HG02943 (cell line): ENCODE data around the gene BICRA.

ENCODE experiments used
- ATAC-seq: cut with Tn5 transposase; IDR thresholded peaks from one replicate; pipeline ENCODE4 v1.9.1; 2021; ENCODE audit warnings: mild to moderate bottlenecking, low read depth, moderate library complexity; ENCODE audit not compliant: unreplicated experiment

BICRA gene

DNA sequence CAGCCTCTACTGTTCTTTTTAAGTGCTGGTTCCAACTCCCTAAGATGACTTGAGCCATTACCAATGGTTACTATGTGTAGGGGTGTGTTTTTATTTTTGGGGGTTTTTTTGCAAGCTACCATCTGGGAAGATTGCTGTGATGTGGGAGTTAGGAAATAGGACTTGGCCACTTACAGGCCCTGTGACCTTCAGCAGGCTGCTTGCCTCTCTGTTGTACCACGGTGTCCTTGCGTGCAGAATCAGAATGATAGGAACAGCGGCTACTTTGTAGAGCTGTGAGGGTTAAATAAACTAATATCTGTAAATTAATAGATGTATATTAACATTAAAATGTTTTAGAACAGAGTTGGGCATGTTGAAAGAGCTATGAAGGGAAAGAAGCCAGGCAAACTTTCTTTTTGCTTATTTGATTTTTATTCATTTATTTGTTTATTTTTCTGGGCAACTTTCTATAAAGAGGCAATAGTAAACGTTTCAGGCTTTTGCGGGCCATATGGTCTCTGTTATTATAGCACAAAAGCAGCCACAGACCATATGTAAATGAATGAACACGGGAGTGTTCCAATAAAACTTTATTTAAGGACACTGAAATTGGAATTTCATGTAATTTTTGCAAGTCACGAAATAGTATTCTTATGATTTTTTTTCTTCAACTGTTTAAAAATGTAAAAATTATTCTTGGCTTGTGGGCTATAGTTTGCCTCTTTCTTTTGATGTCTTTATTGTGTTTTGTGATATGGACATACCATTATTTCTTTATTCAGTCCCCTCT lies 77.9 kb downstream of the BICRA start:
- ATAC-seq: no peak

DNA sequence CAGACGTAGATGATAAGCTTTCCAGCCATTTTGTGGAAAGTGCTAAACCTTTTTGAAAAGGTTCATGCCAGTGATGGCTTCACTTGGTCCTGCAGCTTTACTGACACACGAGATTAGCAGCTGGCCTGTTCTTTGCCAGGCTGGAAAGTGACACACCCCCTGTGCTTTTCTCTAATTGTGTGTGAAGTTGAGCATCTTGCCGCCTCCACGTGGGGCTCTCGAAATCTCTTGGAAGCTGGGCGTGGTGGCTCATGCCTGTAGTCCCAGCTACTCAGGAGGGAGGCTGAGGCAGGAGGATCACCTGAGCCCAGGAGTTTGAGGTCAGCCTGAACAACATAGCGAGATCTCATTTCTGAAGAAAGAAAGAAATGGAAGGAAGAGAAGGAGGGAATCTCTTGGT lies 79.0 kb downstream of the BICRA start:
- no peak for ATAC-seq

DNA sequence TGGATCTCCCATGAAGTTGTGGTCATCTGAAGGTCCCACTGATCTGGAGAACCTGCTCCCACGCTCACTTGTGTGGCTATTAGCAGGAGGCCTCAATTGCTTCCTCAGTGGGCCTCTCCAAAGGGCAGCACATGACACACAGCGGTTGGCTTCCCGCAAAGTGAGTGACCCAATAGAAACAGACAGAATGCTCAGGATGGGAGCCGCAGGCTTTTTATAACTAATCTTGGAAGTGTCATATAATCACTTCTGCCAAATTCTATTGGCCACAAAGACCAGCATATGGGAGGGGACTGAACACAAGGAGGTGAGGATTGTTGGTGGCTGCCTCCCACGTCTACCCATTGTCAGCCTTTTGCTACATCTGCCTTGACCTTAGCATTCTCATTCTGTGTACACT lies 82.2 kb downstream of the BICRA start:
- no peak for ATAC-seq

DNA sequence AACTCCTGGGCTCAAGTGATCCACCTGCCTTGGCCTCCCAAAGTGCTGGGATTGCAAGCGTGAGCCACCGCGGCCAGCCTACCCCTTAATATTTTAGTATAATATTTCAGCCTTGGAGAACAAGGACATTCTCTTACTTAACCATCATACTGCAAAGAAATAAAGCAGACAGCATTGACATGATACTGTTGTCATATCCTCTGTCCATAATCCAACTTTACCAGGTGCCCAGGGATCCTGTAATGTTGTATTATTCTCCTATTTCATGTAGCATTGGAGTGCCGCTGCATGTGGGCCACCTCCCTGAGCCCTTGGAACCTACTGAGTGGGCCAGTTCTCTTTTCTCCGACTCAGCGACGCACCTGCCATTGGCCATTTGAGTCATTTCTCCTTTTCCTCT lies 82.8 kb downstream of the BICRA start:
- ATAC-seq: no peak

DNA sequence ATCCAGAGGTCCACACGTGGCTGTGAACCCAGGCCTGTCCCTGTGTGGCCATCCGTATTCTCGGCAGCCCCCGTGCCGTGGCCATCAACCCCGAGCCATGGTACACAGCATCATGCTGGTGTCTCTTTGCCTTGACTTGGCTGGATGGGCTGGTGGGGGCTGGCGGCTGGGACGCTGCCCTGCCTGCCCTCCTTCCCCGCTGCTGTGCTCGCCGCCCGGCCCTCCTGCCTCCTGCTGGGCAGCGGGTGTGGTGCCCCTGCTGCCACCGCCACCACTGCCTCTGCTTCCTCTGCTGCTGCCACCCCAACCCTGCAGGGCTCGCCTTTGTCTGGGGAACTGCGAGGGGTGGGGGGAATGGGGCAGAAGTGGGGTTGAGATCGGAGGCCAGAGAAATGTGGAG lies 84.6 kb downstream of the BICRA start:
- ATAC-seq: no peak

DNA sequence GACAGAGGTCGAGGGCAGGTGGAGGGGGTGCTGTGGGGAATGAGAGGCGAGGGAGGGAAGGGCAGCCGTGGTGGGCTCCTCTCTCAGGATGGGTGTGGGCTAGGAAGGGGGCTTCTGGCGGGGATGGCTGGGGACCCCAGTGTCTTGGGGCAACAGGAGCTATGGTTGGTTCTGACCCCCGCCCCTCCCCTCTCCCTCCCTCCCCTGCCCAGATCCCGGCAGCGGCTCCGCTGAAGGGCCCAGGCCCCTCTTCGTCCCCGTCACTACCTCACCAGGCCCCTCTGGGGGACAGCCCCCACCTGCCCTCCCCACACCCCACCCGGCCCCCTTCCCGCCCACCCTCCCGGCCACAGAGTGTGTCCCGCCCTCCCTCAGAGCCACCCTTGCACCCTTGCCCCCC lies 85.0 kb downstream of the BICRA start:
- ATAC-seq: no peak

DNA sequence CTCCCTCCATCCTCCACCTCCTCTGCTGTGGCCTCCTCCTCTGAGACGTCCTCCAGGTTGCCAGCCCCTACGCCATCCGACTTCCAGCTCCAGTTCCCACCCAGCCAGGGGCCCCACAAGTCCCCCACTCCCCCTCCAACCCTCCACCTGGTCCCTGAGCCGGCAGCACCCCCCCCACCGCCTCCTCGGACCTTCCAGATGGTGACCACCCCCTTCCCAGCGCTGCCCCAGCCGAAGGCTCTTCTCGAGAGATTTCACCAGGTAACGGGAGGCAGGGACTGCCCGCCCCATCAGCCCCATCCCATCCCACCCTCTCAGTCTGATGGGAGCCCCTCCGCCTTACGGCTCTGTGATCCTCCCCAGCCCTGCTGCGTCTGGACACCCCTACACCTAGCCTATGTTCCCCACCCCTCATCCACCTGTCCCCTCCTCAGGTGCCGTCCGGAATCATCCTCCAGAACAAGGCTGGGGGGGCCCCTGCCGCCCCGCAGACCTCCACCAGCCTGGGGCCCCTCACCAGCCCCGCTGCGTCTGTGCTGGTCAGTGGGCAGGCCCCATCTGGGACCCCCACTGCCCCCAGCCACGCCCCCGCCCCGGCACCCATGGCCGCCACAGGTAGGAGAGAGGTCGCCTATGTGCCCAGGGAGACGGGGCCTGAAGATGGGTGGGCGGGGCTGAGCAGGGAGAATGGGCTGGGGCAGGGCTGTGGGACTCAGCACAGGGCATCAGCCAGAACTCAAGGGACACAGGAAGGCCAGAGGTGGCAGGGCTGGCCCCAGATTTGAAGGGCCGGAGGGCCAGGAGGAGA lies 85.7 kb downstream of the BICRA start:
- no peak for ATAC-seq

DNA sequence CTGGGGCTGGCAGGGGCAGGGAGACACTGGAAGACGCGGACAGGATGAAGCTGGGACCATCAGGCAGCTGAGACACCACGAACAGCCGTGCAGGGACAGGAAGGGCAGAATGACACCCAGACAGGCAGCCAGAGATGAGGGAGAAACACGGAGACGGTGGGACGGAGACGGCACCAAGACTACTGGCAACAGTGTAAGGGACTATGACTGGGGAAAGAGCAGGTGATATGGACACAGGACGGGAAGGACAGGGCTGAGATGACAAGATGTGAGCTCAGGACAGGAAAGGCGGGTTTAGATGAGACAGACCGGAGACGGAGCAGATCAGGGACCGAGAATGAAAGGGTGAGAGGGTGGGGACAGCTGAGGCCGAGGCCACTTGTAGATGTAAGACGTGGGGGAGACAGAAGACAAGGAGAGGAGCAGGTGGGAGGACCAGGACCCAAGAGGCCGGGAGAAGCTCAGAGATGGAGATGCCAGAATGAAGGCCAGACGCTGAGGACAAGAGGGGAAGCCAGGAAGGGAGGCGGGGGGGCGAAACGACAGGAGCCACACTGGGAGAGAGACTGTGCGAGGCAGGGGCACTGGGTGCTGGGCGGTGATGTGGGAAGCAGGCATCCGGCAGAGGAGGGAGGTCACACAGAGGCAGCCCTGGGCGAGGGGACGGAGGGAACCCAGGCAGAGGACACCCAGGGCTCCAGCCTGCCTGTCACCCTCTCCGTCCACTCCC lies 86.8 kb downstream of the BICRA start:
- no peak for ATAC-seq

DNA sequence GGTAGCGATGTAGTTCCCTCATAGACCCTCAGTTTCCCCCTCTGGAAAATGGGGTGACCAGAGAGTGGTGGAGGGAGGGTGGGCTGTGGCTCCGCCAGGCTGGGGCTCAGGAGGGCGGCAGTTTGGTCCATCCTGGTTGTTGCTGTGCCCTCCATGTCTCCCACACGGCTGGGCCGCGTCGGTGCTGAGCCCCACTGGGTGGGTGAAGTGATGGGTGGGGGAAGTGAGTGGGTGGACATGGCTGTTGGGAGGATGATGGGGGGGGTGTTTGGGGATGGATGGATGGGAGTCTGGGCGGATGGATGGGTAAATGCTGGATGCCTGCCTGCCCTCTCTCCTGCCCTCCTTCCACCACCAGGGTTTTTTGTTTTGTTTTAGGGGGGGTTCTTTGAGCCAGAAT lies 87.7 kb downstream of the BICRA start:
- no peak for ATAC-seq

DNA sequence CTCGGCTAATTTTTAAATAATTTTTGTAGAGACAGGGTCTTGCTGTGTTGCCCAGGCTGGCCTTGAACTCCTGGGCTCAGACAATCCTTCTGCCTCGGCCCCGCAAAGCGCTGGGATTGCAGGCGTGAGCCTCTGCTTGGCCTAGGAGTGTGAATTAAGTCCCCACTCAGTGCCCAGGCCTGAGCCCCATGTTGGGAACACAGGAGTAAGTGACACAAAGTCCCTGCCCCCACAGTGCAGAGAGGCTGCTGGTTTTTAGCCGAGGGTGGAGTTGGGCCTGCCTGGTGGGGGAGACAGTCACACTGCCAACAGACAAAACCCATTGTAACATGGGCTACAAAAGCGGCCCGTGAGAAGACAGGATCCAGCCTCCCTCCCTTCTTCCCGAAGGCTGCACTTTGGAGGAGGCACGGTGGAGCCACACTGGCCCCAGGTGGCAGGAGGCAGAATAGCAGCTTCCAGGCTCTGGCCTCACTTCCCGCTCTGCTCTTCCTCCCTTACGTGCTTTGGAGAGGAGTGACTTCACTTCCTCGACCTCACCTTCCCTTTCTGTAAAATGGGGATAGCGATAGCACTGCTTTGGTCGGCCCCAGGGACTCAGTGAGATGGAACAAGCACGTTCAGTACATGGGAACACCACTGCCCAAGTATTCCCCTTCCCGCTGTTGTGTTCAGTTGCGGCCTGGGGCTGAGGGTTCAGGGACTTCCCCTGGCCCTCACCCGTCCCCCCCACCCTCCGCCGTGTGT lies 89.1 kb downstream of the BICRA start:
- no peak for ATAC-seq

DNA sequence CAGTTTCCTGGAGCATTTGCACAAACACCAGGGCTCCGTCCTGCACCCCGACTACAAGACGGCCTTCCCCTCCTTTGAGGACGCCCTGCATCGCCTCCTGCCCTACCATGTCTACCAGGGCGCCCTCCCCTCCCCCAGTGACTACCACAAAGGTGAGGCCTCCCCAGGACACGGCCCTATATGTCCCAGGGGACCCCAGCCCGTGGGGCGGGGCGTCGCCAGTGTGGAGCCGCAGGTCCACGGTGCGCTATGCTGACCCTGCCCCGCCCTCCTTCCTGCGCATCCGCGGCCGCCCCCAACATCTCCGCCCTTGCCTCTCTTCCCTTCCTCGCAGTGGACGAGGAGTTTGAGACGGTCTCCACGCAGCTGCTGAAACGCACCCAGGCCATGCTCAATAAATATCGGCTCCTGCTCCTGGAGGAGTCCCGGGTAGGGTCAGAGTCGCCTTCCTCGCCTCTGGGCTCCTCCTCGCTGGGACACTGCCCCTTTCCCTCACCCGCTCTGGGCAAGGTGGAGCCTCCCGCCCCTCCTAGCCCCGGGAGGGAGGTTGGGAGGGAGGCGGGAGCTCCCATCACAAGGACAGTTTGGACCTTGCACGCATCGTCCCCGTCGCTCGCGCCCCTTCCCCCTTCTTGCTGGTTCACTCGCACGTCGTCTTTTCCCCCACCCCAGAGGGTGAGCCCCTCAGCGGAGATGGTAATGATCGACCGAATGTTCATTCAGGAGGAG lies 89.9 kb downstream of the BICRA start:
- no peak for ATAC-seq

DNA sequence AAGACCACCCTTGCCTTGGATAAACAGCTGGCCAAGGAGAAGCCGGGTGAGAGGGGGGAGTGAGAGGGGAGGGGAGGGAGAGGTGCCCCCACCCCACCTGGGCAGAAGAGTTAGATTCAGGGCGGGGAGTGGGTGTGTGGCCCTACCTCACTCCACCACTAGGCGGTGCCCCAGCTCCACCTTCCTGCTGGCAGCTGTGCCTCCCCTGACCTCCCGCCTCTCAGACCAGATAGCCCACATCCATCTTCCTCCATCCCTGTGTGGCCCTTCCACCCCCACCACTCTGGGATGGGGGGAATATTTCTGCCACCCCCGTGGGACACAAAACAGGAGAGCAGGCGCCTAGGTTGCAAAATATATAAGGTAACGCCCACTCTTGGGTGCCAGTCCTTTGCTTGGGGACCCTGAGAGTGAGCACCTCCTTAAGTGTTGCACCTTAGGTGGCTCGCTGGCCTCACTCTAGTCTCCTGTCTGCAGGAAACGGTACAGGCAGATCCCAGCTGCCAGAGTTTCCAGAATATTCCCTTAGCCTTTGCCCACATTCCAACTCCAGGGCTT lies 90.5 kb downstream of the BICRA start:
- ATAC-seq: no peak

DNA sequence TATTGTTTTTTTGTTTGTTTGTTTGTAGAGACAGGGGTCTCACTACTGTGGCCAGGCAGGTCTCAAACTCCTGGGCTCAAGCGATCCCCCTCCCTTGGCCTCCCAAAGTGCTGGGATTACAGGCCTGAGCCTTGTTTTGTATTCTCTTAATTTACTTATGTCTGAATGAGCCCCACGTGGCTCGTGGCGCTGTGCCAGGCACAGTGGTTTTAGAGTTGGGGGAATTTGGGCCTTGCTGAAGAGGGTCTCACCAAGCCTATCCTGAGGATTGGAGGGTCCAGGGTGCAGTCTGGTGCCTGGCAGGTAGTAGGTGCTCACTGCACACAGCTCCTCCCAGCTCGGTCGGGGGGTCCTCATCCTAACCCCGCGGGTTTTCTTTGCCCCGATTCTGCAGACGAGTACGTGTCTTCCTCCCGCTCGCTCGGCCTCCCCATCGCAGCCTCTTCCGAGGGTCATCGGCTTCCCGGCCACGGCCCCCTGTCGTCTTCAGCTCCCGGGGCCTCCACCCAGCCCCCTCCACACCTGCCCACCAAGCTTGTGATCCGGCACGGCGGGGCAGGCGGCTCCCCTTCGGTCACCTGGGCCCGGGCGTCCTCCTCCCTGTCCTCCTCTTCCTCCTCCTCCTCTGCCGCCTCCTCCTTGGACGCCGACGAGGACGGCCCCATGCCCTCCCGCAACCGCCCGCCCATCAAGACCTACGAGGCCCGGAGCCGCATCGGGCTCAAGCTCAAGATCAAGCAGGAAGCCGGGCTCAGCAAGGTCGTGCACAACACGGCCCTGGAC lies 92.2 kb downstream of the BICRA start:
- no peak for ATAC-seq

DNA sequence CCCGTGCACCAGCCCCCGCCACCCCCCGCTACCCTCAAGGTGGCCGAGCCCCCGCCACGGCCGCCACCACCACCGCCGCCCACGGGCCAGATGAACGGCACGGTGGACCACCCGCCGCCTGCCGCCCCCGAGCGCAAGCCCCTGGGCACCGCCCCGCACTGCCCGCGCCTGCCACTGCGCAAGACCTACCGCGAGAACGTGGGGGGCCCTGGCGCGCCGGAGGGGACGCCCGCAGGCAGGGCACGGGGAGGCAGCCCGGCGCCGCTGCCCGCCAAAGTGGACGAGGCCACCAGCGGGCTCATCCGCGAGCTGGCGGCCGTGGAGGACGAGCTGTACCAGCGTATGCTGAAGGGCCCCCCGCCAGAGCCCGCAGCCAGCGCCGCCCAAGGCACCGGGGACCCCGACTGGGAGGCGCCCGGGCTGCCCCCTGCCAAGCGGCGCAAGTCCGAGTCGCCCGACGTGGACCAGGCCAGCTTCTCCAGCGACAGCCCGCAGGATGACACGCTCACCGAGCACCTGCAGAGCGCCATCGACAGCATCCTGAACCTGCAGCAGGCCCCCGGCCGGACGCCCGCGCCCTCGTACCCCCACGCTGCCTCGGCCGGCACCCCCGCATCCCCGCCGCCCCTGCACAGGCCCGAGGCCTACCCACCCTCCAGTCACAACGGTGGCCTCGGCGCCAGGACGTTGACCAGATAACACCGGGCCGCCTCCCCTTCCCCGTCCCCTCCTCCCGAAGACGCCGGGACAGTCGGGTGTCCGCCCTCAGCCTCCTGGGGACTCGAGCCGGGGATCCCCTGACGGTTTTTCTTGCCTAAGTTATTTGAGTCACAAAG lies 93.0 kb downstream of the BICRA start:
- ATAC-seq: no peak

DNA sequence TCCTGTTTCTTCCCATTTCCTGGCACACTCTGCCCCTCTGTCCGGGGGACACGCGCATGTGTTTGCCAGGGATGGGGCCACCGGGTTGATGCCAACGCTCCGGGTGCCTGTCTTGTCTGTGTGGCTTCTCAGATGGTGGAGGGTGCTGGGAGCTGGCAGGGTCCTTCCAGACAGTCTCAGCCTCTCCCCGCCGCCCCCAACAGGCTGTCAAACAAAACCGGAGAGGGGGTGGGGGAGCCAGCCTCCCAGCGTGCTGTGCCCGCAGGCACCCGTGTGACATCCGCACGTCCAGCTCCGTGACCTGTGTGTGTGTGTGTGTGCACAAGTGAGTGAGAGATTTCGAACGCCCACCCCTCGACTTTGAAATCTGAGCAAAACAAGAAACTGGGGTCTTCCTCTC lies 93.7 kb downstream of the BICRA start:
- no peak for ATAC-seq

DNA sequence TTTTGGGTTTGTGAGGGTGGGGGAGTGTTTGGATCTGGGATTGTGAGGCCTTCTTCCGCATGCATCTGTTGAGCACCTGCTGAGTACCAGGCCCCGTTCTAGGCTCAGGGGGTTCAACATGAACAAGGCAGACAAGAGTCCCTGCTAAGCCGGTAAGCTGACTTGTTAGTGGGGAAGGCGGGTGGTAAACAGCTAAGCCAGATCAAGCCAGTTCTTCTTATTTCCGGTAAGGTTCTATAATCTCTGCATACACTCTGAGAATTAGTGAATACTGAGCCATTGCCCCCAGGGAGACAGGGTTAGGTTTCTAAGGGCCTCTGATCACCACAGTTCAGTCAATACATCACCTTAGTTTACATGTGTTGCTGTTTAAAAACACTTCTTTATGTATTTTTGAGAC lies 94.4 kb downstream of the BICRA start:
- ATAC-seq: no peak

DNA sequence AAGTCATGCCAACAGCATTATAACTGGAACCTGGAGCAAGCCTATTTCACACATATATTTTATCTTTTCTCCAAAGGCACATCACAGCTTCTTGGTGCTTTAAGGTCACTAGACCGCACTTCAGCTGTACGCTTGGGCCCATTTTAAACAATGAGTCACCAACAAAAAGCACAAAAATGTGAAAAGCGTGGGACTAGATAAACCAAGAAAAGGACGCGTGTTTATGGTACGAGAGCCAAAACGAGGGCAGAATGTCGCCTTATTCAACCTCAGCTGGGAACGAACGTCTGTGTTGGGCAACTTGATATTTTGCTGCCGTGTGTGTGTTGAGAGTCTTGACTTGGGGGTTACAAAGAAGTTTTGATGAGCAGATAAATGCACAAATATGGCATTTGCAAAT lies 95.1 kb downstream of the BICRA start:
- no peak for ATAC-seq

DNA sequence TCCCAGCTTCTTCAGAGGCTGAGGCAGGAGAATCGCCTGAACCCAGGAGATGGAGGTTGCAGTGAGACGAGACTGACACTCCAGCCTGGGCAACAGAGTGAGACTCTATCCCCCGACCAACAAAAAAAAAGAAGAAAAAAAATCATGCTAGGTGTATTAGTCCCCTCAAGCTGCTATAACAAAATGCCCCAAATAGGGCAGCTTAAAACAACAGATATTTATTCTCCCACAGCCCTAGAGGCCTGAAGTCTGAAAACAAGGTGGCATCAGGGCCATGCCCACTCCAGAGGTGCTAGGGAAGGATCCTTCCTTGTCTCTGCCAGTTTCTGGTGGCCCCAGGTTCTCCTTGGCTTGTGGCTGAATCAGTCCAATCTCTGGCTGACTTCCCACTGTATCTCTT lies 95.7 kb downstream of the BICRA start:
- ATAC-seq: no peak
